SK-N-SH treated with all-trans-retinoic acid at 6 μM for 48 hours (cell line): ENCODE data around the gene GSG1L.

Experiments
- ARNTL ChIP-seq: fragments of 450-650 bp; formaldehyde crosslinking; IDR thresholded peaks from 2 replicates; pipeline ENCODE4 v1.5.0; 2020; ENCODE audit warnings: low read depth, mild to moderate bottlenecking, moderate library complexity, borderline replicate concordance
- BACH2 ChIP-seq: fragments of 250-450 bp; sonication (Bioruptor Pico); IDR thresholded peaks from 2 replicates; pipeline ENCODE4 v1.9.0; 2021; ENCODE audit warnings: mild to moderate bottlenecking, borderline replicate concordance
- GLIS3 ChIP-seq: fragments of 250-450 bp; sonication (Bioruptor Pico); IDR thresholded peaks from 2 replicates; pipeline ENCODE4 v1.5.0; 2020; ENCODE audit warnings: mild to moderate bottlenecking, moderate library complexity
- TOX ChIP-seq: fragments of 250-450 bp; sonication (Bioruptor Pico); IDR thresholded peaks from 2 replicates; pipeline ENCODE4 v1.8.0; 2021; ENCODE audit warnings: mild to moderate bottlenecking, moderate library complexity, borderline replicate concordance
- TF ChIP-seq, protein P1 (sequence below): fragments of 250-450 bp; sonication (Bioruptor Pico); IDR thresholded peaks from 2 replicates; pipeline ENCODE4 v1.8.0; 2020; ENCODE audit warnings: mild to moderate bottlenecking, moderate library complexity, borderline replicate concordance

DNA sequence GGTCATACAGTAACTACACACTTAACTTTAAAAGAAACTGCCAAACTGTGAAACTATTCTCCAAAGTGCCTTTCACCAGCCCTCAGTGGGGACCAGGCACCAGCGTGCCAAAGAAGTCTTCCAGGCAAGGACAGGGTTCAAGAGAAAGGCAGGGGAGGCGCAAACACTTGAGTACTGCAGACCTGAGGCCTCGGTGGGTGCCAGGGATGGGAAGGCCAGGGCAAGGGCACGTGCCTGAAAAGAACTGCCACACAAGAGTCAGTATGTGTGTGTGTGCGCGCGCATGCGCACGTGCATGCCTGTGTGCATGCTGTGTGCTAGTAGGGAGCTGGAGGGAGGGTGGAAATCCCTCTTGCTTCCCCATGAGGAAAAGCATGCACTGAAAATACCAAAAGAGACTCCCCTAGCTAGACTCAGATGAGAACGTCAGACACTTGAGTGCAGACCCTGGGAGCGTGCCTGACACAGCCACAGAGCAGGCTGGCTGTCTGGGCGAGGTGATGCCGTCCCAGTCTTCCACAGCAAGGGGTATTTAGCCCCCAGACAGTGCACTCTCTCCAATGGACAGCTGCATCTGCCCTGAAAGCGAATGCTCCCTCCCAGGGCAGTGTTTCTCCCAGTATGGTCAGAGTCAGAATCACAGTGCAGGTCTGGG, 40.1 kb upstream of the GSG1L start:
- no peak for TF ChIP-seq GLIS3
- TF ChIP-seq BACH2 (CRISPR knock-in tag): no peak
- TF ChIP-seq, protein P1, sequence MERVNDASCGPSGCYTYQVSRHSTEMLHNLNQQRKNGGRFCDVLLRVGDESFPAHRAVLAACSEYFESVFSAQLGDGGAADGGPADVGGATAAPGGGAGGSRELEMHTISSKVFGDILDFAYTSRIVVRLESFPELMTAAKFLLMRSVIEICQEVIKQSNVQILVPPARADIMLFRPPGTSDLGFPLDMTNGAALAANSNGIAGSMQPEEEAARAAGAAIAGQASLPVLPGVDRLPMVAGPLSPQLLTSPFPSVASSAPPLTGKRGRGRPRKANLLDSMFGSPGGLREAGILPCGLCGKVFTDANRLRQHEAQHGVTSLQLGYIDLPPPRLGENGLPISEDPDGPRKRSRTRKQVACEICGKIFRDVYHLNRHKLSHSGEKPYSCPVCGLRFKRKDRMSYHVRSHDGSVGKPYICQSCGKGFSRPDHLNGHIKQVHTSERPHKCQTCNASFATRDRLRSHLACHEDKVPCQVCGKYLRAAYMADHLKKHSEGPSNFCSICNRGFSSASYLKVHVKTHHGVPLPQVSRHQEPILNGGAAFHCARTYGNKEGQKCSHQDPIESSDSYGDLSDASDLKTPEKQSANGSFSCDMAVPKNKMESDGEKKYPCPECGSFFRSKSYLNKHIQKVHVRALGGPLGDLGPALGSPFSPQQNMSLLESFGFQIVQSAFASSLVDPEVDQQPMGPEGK (CRISPR knock-in tag): no peak
- no peak for TF ChIP-seq ARNTL
- TF ChIP-seq TOX: no peak
